GM18951 (cell line): ENCODE data around the gene PLA2G6.

ENCODE experiments used
- POLR2A ChIP-seq: IDR thresholded peaks from 4 replicates; pipeline ENCODE4 v1.6.1; 2011; ENCODE audit warnings: mild to moderate bottlenecking; ENCODE audit not compliant: insufficient read length, insufficient read depth; ENCODE audit errors: extremely low read depth
- in situ Hi-C: fragments of 300-500 bp; cut with MboI; formaldehyde crosslinking; loops from one replicate; pipeline ENCODE4 v1.12.0; 2022; ENCODE audit warnings: low sequenced_read_pairs, mixed read lengths, inconsistent platforms; ENCODE audit not compliant: unreplicated experiment

Gene PLA2G6

DNA sequence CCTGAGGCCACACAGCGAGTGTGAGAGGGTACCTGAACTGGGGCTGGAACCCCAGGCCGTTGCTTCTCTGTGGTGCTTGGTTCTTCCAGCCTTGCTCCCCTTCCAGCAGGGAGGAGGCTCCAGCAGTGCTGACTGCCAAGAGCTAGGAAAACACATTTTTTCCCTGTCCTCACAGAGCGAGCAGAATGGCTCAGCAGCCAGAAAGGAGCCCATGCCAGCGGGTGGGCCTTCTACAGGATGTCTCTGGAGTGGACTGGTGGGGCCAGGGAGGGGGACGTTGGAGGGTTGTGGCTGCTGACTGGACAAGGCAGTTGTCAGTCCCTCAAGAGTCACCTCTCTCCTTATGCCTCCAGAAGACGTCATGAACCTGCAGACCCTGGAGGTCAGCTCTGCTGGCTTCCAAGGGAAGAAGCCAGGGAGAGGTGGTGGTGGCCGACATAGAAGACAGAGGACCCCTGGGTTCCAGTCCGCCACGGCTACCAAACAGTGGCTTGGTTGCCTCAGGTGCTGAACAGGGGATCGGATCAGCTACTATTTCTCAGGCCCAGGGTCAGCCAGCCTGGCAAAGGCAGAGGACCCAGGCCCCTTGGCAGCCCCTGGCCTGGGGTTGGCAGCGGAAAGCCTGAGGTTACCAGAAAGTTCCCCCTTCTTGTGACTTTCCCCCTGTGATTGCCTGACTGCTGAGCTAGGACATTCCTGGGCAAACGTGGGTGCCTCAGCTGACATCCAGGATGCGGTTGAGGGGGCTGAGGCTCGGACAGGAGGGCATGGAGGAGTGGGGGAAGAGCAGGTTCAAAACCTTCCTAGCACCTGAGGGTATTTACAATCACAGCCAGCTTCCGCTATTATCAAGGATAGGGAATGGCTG, 23.9 kb upstream of the PLA2G6 start:
- in situ Hi-C loops, result no loop called here
- TF ChIP-seq POLR2A, result no peak

- TF ChIP-seq POLR2A, result no peak
- in situ Hi-C loops, result no loop called here
Observed at GRCh38 chr22:38204784-38205183, 23.2 kb upstream of the PLA2G6 start.

DNA sequence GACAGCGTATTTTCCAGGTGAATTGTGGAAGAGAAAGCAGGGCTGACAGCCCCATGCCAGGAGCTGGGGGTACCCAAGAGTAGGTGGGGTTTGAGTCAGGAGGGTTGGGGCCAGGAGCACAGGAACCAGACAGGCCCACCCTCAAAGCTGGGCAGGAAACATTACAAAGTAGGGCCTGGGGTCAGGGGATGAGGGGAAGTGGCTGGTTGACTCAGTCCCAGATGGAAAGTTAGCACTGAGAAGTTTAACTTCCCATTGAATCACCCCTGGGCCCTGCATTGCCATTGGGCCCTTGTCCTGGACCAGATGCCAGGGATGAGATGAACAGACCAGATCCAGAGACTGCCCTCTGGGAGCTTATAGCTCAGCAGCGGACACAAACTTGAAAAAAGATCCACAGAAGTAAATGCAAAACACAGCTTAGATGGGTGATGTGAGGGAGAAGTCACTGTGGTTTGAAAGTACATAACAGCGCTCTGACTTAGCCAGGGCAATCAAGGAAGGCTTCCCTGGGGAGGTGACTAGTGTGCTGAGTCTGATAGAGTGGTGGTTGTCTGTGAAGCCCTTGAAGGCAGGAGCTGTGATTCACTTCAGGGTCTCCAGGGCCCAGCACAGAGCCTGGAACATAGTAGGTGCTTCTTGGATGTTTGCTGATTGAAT, 22.4 kb upstream of the PLA2G6 start:
- in situ Hi-C loops, result no loop called here
- no peak for TF ChIP-seq POLR2A

- in situ Hi-C loops, result no loop called here
Observed at GRCh38 chr22:38203090-38203810, 21.6 kb upstream of the PLA2G6 start.

DNA sequence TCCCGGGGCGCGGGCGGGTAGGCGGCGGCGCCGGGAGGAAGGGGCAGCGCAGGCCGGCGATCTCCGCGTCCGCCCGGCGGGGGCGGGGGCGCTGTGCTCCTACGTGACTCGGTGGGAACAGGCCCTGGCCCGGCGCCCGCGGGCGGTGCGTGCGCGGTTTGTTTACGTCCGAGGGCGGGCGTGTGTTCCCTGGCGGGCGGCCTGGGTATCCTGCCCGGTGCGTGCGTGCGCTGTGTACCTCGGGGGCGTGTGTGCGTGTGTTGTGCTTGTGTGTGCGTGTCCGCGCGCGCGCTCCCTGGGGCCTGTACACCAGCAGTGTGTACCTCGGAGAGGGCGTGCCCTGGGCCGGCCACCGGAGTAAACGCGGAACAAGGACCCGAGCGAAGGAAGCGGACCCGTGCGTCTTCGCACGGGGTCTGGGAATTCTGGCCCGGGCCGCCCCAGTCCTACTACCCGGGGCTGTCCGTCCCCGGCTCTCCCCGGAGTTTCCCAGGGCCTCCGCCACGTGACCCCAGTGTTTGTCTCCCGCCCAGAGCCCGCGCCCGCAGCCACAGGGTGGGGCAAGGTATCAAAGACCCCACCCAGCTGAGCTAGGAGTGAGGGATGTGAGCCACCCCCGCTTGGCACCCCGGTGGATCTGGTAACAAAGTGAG, 20.9 kb upstream of the PLA2G6 start:
- no peak for TF ChIP-seq POLR2A
- in situ Hi-C loops, result no loop called here

More at GRCh38 chr22:38203090-38203810, 21.6 kb upstream of the PLA2G6 start:
- peak; percentile 31 for TF ChIP-seq POLR2A

DNA sequence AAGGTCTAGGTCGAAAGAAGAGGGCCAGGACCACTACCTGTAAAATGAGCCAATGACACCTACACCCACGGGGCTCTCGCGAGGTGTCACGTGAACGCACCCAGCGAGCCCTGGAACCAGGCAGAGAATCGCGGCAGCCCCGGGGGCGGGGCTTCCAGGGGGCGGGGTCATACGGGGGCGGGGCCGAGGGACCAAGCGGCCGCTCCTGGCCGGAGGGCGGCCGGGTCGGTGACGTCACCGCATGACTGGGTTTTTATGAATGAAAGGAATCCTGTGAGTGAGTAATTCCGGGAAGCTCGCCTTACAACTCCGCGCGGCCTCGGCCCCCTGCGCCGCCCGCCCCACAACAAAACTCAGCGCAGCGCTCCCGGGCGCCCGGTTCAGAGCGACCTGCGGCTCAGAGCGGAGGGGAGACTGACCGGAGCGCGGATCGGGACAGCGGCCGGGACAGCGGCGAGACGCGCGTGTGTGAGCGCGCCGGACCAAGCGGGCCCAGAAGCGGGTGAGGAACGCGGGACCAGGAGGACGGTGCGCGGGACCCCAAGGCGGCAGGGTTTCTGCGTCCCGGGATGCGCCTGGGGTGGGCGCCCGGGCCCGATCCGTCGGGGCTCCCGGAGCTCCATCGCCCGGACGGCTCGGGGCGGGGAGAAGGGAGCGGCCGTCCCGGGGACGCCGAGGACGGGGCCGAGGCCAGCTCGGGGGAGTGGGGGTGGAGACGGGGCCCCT, 20.2 kb upstream of the PLA2G6 start, which contains the start of gene MAFF:
Gene MAFF (plus strand): TSS at position 284 of the 726 bp plus-strand sequence. CDS start 11,860 bp downstream, outside the sequence.
- in situ Hi-C loops, result no loop called here
- peak; percentile 52 for TF ChIP-seq POLR2A

DNA sequence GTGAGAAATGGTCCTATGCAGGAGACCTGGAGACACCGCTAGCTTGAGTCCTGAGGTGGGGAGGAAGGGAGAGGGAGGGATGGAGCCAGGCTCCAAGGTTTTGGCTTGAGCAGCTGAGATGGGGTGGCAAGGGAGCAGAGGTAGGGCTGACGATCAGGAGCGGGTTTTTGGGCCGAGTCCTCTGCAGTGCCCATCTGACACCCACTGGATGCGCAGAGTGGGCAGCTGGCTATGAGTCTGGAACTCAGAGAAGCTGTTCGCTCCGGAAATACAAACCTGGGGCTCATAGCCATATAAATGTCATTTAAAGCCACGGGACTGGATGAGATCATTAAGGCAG, 19.7 kb upstream of the PLA2G6 start:
- in situ Hi-C loops, result no loop called here
- no peak for TF ChIP-seq POLR2A

DNA sequence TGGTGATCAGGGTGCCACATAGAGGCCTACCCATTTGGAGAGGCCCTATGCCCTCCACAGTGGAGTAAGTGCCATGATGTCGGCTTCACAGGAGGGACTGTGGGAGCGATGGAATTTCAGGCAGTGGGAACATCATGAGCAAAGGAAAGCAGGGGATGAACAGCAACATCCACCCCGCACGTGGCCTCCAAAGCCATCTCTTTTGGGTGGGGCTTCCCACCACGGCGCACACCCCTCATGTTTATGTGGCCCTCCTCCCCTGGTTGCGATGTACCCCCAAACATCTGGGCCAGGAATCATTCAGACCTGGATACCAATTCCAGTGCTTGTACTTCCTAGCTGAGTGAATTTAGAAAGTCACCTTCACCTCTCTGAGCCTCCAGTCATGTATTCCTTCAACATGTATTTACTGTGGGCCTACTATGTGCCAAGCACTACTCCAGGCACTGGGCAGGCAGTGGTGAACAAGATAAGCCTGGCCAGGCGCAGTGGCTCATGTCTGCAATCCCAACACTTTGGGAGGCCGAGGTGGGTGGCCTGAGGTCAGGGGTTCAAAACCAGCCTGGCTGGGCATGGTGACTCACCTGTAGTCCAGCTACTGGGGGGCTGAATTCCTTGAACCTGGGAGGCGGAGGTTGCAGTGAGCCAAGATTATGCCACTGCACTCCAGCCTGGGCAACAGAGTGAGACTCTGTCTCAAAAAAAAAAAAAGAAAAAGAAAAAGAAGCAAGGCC, 18.4 kb upstream of the PLA2G6 start:
- no peak for TF ChIP-seq POLR2A
- in situ Hi-C loops, result no loop called here

DNA sequence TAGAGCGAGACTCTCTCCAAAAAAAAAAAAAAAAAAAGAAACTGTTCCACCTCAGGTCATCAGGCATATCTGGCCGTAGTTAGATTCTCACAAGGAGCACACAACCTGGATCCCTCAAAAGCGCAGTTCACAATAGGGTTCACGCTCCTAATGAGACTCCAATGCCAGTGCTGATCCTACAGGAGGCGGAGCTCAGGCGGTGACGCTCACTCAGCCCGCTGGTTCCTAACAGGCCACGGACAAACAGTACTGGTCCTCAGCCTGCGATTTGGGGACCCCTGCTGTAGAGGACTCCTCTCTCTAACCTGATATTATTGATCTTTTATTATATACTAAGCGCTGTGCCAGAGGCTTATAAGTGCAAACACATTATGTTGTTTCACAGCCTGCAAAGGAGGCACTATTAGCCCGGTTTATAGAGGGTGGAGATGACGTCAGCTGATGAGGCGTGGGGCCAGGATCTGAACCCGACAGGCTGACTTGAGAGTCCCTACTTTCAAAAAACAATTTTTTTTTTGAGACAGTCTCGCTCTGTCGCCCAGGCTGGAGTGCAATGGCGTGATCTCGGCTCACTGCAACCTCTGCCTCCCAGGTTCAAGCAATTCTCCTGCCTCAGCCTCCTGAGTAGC, 15.3 kb upstream of the PLA2G6 start:
- no peak for TF ChIP-seq POLR2A
- in situ Hi-C loops, result no loop called here

DNA sequence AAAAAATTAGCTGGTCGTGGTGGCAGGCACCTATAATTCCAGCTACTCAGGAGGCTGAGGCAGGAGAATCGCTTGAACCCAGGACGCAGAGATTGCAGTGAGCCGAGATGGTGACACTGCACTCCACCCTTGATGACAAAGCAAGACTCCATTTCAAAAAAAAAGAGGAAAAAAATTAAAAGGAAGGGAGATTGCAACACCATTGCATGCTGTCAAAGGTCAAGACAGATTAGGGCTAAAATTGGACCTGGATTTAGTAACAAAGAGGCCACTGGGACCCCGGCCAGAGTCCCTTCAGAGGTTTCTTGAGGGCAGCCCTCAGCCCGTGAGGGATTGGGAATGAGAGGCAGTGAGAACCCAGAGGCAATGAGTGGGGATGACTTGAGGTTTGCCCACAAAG, 11.9 kb upstream of the PLA2G6 start:
- no peak for TF ChIP-seq POLR2A
- in situ Hi-C loops, result no loop called here

DNA sequence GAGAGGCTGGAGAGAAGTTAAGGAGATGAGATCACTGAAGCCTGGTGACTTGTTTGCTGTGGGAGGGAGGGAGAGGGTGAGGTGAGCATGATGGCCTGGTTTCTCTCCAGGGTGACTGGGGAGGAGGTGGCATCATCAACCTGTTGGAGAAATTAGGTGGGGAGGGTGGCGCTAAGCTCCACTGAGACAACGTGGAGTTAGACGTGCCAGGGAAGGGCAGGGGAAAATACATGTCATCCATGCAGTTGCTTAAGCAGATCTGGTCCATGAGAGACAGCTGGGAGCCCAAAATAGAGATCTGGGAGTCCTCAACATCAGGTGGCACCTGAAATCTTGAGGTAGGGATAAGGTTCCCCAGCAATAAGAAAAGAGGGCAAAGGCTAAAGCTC, 10.8 kb upstream of the PLA2G6 start:
- in situ Hi-C loops, result no loop called here
- TF ChIP-seq POLR2A, result no peak

DNA sequence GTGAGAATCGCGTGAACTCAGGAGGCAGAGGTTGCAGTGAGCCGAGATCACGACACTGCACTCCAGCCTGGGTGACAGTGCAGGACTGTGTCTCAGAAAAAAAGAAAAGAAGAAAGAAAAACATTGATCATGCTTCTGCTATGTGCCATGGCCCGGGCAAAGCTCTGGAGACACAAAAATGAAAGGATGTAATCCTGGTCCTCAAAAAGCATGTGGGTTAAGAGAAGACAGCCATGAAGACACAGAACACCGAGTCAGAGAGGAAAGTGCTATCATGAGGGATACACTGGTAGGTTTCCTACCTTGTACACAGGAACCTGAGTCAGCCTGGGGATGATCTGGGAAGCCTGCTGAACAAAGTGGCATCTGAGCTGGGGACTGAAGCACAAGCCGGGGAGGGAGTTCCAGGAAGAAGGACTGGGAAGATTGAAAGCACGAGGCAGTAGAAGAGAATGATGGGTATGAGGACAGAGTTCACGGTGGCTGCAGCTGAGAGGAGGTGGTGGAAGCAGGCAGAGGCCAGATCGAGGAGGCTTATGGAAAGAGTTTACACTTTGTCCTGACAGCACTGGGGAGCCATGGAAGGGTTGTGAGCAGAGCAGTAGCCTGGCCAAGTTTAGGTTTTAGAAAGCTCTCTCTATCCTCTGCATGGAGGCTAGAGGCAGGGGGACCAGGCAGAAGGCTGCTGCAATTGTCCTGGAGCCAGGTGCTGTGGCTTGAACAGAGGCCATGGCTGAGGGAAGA, 10.3 kb upstream of the PLA2G6 start:
- TF ChIP-seq POLR2A, result no peak

More for the DNA sequence above, 10.3 kb upstream of the PLA2G6 start:
- in situ Hi-C loops, result no loop called here
